Astrocyte of the cerebellum (primary cell): ENCODE results near the gene ZBTB16.
A peak's percentile ranks its signal among the peaks of the same experiment; 100 is the strongest.

Experiments used
- DNase-seq: peaks from one replicate; pipeline ENCODE4 v3.0.0-alpha.2; 2011; ENCODE audit warnings: low read depth
- H3K4me3 ChIP-seq: 2 replicates; pipeline ENCODE4 v1.5.1; 2011; ENCODE audit warnings: mild to moderate bottlenecking, low read depth, low read length, moderate library complexity
- CTCF ChIP-seq: IDR thresholded peaks from 2 replicates; pipeline ENCODE4 v1.5.1; 2012; ENCODE audit warnings: low read length, low read depth, moderate library complexity, mild to moderate bottlenecking; ENCODE audit errors: missing control alignments
- in situ Hi-C: cut with HindIII; loops from 2 replicates; pipeline ENCODE4 v1.10.0; 2017; ENCODE audit warnings: low sequenced_read_pairs

Gene ZBTB16

GRCh38 chr11:114273890-114274635 is 214.6 kb downstream of the ZBTB16 start:
- in situ Hi-C loops: no loop called here

GRCh38 chr11:114274637-114275036 is 215.1 kb downstream of the ZBTB16 start:
- no peak for DNase-seq
- no peak for TF ChIP-seq CTCF

More at GRCh38 chr11:114273890-114274635, 214.6 kb downstream of the ZBTB16 start:
- no peak for TF ChIP-seq CTCF
- no peak for DNase-seq
- no peak overlapping the region for H3K4me3 ChIP-seq

GRCh38 chr11:114275280-114275679 is 215.8 kb downstream of the ZBTB16 start:
- TF ChIP-seq CTCF: no peak
- in situ Hi-C loops: no loop called here
- DNase-seq: no peak
- no peak overlapping the region for H3K4me3 ChIP-seq

More at GRCh38 chr11:114274637-114275036, 215.1 kb downstream of the ZBTB16 start:
- in situ Hi-C loops: no loop called here
- no peak overlapping the region for H3K4me3 ChIP-seq

GRCh38 chr11:114276077-114276476 is 216.6 kb downstream of the ZBTB16 start:
- in situ Hi-C loops: no loop called here
- peak; percentile 3 for TF ChIP-seq CTCF
- H3K4me3 ChIP-seq: no peak overlapping the region
- no peak for DNase-seq

DNA sequence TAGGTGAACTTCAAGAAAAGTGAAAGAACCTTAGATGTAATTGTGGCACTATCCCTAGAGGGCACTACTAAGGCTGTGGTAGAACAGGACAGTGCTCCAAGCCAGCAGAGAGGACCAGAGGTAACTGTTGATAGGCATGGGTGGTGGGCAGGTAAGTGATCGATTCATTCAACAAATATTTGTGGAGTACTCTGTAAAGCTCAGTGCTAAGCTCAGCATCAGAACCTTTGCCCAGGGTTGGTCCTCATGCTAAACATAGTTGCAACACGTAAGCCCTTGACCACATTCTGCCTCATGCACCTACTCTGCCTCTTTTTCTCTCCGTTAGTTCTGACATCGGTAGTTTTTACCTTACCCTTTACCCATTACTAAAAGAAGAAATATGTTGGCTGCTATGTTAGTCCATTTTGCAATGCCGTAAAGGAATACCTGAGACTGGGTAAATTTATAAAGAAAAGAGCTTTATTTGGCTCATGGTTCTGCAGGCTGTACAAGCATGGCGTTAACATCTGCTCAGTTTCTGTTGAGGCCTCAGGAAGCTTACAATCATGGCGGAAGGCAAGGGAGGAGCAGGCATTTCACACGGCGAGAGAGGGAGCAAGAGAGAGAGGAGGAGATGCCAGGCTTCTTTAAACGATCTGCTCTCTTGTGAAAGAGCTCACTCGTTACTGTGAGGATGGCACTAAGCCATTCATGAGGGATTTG is 218.3 kb downstream of the ZBTB16 start:
- TF ChIP-seq CTCF: no peak
- in situ Hi-C loops: no loop called here
- H3K4me3 ChIP-seq: no peak overlapping the region
- no peak for DNase-seq

GRCh38 chr11:114278342-114279065 is 219.0 kb downstream of the ZBTB16 start:
- no peak overlapping the region for H3K4me3 ChIP-seq
- TF ChIP-seq CTCF: no peak
- no peak for DNase-seq
- in situ Hi-C loops: no loop called here
